ENCODE measurements around the gene GPR65. TPM values are rescaled to one million over a fixed set of nuclear protein-coding genes. Genes with fewer than 3 reads are reported as not detected.
"Not testable (repeated sequence)": the region's sequence is repeated elsewhere in the genome, so short reads cannot be mapped to it uniquely, and the experiment has no call there.

GPR65 gene
- total RNA-seq, 2 experiments from 2014 or later: 16.9 to 17.1 TPM

DNA sequence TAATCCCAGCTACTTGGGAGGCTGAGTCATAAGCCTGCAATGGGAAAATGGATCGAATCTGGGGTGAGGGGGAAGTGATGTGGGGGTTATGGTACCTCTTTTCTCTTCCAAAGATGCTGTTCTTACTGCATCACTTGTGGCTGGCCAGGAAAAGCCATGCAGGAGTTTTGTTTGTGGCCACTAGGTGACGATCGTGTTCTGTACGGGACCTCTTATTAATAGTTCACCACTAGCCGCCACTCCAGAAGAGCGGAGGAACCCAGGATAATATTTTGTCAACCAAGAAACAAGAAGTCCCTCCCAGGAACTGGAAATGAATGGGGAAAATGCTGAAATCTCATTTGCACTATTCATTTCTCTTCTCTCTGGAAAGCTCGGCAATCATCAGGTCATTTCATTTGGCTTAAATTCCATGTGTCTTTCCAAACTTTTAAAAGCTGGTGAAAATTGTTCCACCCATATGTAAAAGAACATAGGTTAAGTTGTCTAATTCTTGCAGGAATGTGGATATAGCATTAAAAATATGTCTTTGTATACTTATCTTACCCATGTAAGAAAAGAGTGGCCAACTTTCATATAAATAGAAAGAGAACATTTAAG is 8.9 kb downstream of the GPR65 start:
- Mint-ChIP-seq H3K4me3 (no peak overlapping the region), H3K27ac (no peak overlapping the region), H3K4me1 (ENCODE audit: low read depth) (peaks cover 65% of the 10 kb centered on the region), H3K9me3 (no peaks in the 10 kb centered on the region), H3K27me3 (no peaks in the 10 kb centered on the region), H3K36me3 (ENCODE audit: low read depth) (peaks cover 69% of the 10 kb centered on the region)
- DNase-seq (peak; percentile 52), ATAC-seq (peak; percentile 70)
- TF ChIP-seq, protein P1, sequence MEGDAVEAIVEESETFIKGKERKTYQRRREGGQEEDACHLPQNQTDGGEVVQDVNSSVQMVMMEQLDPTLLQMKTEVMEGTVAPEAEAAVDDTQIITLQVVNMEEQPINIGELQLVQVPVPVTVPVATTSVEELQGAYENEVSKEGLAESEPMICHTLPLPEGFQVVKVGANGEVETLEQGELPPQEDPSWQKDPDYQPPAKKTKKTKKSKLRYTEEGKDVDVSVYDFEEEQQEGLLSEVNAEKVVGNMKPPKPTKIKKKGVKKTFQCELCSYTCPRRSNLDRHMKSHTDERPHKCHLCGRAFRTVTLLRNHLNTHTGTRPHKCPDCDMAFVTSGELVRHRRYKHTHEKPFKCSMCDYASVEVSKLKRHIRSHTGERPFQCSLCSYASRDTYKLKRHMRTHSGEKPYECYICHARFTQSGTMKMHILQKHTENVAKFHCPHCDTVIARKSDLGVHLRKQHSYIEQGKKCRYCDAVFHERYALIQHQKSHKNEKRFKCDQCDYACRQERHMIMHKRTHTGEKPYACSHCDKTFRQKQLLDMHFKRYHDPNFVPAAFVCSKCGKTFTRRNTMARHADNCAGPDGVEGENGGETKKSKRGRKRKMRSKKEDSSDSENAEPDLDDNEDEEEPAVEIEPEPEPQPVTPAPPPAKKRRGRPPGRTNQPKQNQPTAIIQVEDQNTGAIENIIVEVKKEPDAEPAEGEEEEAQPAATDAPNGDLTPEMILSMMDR (IDR thresholded peaks at IDR 0.05): peak; percentile 49
- intact Hi-C loops (cut with micrococcal nuclease): no loop called here
- ChIA-PET CTCF (interaction anchor here (0.7 to 2.5 kb wide), 18 partner anchors 9 to 175 kb away, joined by 3 to 10 read pairs (median 7); partner anchors contain the start of gene GPR65), POLR2A (interaction anchor here (0.6 to 1.6 kb wide), 6 partner anchors 8 to 176 kb away, joined by 3 to 5 read pairs (median 3); partner anchors contain the start of gene GALC)

DNA sequence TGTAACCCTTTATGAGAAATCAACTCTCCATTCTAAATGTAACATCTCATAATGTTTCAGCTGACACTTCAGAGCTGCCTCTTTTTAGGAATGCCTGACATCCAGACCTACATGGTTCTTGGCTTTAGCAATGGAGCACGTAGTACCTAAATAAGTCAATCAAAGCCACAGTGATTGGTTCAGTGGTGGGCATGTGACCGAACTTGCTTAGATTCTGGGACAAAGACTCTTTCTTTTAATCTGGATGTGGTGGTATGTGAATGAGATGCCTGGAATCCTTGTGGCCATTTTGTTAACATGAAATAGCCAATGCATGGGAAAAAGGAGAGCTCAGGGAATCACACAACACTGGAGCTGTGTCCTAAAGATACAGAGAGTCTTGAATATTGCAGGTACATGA is 11.8 kb downstream of the GPR65 start:
- CTCF ChIA-PET: interaction anchor here (0.9 to 1.9 kb wide), 4 partner anchors 13 to 152 kb away, joined by 3 to 7 read pairs (median 3); no protein-coding TSS in a partner anchor
- POLR2A ChIA-PET: interaction anchor here (1.5 to 2.9 kb wide), 3 partner anchors 10 to 24 kb away, joined by 6 to 9 read pairs (median 9); partner anchors contain the start of gene GALC
- Mint-ChIP-seq H3K27me3 (no peaks in the 10 kb centered on the region), H3K27ac (no peak overlapping the region), H3K9me3 (no peaks in the 10 kb centered on the region), H3K4me1 (ENCODE audit: low read depth) (peaks cover 50% of the 10 kb centered on the region), H3K4me3 (no peak overlapping the region), H3K36me3 (ENCODE audit: low read depth) (peaks cover 54% of the 10 kb centered on the region)
- no peak for DNase-seq
- intact Hi-C loops (cut with micrococcal nuclease): no loop called here
- TF ChIP-seq, protein P1 (IDR thresholded peaks at IDR 0.05): no peak
- ATAC-seq: no peak

DNA sequence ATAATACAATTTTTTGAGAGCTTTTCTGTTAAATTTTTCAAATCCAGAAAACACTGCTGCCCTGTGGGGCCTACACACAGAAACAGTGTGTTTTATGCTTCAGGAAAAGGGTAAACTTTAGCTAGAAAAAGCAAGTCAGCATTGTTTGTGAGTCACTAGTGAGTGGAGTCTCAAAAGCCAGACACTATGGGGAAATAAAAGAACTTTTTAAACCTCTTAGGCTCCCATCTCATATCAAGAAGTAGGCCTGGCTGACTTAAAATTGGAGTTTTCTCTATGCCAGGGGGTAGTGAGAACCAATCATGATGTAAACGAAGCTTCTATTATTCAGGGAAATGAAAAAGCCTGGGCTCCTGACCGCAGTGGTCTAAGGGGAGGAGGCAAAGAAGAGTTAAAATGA is 12.6 kb downstream of the GPR65 start:
- Mint-ChIP-seq H3K27ac (no peak overlapping the region), H3K9me3 (no peaks in the 10 kb centered on the region), H3K27me3 (no peaks in the 10 kb centered on the region), H3K36me3 (ENCODE audit: low read depth) (peaks cover 48% of the 10 kb centered on the region), H3K4me3 (no peak overlapping the region), H3K4me1 (ENCODE audit: low read depth) (peaks cover 46% of the 10 kb centered on the region)
- TF ChIP-seq, protein P1 (IDR thresholded peaks at IDR 0.05): no peak
- CTCF ChIA-PET: interaction anchor here (1.0 to 1.5 kb wide), 5 partner anchors 10 to 73 kb away, joined by 3 to 6 read pairs (median 3); no protein-coding TSS in a partner anchor
- intact Hi-C loops (cut with micrococcal nuclease): no loop called here
- POLR2A ChIA-PET: interaction anchor here (1.5 to 2.9 kb wide), 4 partner anchors 9 to 25 kb away, joined by 6 to 9 read pairs (median 8); partner anchors contain the start of gene GALC
- ATAC-seq (no peak), DNase-seq (no peak)

DNA sequence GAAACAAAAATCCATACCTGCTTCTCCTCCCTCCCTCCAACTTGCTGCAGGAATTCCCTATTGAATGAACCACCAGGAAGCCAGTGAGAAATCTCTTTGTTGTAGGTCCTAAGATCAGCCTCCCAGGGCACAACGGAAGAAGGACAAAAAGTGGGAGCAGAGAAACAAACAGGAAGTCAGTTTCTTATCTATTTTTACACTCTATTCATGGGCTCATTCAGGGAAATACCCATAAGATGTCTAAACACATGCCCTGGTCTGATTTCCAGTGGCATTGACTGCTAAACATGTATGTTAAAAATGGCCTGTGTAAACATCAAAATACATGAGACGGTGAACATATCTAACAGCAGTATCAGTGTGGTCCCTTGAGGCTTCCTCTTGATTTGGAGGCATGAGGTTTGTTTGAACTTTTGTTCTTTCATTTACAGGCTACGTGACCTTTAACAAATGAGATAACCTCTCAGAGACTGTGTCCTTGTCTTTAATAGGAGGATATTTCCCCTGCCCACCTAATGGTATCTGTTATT is 18.8 kb downstream of the GPR65 start:
- H3K4me1 Mint-ChIP-seq (ENCODE audit: low read depth): peaks cover 67% of the 10 kb centered on the region
- POLR2A ChIA-PET: no interaction called here
- H3K9me3 Mint-ChIP-seq: no peaks in the 10 kb centered on the region
- TF ChIP-seq, protein P1 (IDR thresholded peaks at IDR 0.05): no peak
- peaks cover 19% of the 10 kb centered on the region for H3K36me3 Mint-ChIP-seq (ENCODE audit: low read depth)
- ATAC-seq (peak; percentile 75), DNase-seq (no peak)
- intact Hi-C loops (cut with micrococcal nuclease): no loop called here
- H3K4me3 Mint-ChIP-seq: no peak overlapping the region
- H3K27ac Mint-ChIP-seq: peak overlapping the region; percentile 85
- CTCF ChIA-PET: no interaction called here
- no peaks in the 10 kb centered on the region for H3K27me3 Mint-ChIP-seq

DNA sequence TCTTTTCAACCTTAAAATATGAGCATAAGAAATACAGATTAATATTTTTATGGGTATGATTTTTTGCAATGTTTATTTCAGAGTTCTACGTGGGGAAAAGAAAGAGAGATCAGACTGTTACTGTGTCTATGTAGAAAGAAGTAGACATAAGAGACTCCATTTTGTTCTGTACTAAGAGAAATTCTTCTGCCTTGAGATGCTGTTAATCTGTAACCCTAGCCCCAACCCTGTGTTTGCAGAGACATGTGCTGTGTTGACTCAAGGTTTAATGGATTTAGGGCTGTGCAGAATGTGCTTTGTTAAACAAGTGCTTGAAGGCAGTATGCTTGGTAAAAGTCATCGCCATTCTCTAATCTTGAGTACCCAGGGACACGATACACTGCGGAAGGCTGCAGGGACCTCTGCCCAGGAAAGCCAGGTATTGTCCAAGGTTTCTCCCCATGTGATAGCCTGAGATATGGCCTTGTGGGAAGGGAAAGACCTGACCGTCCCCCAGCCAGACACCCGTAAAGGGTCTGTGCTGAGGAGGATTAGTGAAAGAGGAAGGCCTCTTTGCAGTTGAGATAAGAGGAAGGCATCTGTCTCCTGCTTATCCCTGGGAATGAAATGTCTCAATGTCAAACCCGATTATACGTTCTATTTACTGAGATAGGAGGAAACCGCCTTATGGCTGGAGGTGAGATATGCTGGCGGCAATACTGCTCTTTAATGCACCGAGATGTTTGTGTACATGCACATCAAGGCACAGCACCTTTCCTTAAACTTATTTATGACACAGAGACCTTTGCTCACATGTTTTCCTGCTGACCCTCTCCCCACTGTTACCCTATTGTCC is 19.5 kb downstream of the GPR65 start:
- Mint-ChIP-seq H3K27ac (peak overlapping the region; percentile 85), H3K4me1 (ENCODE audit: low read depth) (peaks cover 68% of the 10 kb centered on the region), H3K36me3 (ENCODE audit: low read depth) (peaks cover 14% of the 10 kb centered on the region)
- POLR2A ChIA-PET; DNase-seq; H3K4me3 Mint-ChIP-seq; H3K27me3 Mint-ChIP-seq; ATAC-seq; CTCF ChIA-PET; H3K9me3 Mint-ChIP-seq; intact Hi-C loops (cut with micrococcal nuclease): not testable (repeated sequence)

All from activated CD8-positive, alpha-beta T cell treated with anti-CD3 and anti-CD28 coated beads for 36 hours (primary cell).